ENCODE measurements around the gene EMSY. TPM values are rescaled to one million over a fixed set of nuclear protein-coding genes. Genes with fewer than 3 reads are reported as not detected.

EMSY gene
- total RNA-seq, 3 donors from 2014 or later: 22.9 to 71.3 (median 43.9) TPM

DNA sequence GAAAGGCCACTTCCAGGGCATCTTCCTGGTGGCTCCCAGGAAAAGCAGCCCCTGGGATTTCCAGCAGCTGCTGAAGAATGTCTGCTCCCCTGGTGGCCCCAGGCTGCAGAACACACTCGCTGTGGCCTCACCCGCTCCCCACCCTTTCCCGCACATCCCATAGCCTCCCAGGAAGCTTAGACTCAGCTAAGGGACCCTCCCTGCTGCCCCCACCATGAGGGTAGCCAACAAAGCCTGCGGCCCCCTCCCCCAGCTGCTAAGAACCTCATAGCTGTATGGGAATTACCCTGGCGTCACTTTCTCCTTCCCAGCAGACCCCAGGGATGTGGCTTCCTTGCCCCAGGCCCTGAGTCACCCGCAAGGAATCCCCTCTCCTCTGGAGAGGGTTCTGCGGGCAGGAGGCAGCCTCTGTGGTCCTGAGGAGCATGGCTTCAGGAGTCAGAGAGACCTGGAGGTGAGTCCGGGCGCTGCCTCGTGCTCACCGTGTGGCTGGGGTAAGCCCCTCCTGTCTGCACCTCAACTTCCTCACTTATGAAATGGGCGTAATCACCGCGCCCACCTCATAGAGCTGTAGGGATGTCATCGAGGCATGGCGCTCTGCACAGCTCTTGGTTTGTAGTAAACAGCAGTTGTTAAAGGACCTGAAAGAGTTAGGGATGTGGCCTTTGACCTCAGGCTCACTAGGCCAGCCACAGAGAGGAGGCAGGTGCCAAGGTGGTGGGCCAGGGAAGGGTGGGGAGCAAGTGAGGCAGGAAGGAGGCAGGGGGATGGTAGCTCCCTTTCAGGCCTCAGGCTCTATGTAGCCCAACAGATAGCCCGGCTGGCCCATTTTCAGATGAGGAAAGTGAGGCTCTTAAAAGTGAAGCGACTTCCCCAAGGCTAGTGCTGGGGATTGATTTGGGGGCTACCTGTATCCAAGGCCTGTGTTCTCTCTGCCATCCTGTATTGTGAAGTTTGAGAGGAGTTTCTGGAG is 154.5 kb downstream of the EMSY start:
- no peak overlapping the region for H3K27ac ChIP-seq
- no peaks in the 10 kb centered on the region for H3K27me3 ChIP-seq
- H3K4me3 ChIP-seq: no peak overlapping the region
- no peaks in the 10 kb centered on the region for H3K36me3 ChIP-seq
- no peaks in the 10 kb centered on the region for H3K4me1 ChIP-seq
- peak in 1 of 2 donors; percentile 30 for DNase-seq (ENCODE audit: low spot score in 2 of 2)
- no peaks in the 10 kb centered on the region for H3K9me3 ChIP-seq
- TF ChIP-seq POLR2AphosphoS5 (IDR thresholded peaks at IDR 0.05): no peak
- intact Hi-C loops (cut with DNase I; ENCODE audit: low total_unique reads): no loop called here

DNA sequence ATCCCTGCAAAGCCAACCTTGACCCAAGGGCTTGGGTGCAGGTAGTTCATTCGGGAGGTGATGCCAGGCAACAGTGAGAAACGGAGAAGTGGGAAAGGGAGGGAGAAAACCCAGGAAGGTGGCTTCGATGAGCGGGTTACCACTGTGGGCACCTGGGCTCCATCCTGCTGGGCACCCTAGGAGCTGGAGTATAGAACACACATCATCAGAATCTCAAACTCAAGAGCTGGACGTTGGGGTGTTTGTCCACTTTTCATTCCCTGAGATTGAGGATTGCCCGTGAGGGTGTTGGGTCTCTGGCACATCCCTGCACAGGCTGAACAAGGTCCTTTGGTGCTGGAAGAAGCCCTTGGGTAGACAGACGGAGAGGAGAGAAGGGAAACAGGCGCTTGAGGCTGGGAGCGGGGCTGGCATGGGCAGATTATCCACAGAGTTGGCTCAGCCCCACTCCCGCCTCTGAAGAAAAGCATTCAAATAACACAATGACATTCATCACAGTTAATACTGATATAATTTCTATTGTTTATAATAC is 155.4 kb downstream of the EMSY start:
- Histone ChIP-seq H3K36me3 (no peaks in the 10 kb centered on the region), H3K4me1 (no peaks in the 10 kb centered on the region), H3K27me3 (no peaks in the 10 kb centered on the region), H3K27ac (no peak overlapping the region), H3K9me3 (no peaks in the 10 kb centered on the region), H3K4me3 (no peak overlapping the region)
- DNase-seq (ENCODE audit: low spot score in 2 of 2): peak in 1 of 2 donors; percentile 25
- intact Hi-C loops (cut with DNase I; ENCODE audit: low total_unique reads): no loop called here
- TF ChIP-seq, protein P1, sequence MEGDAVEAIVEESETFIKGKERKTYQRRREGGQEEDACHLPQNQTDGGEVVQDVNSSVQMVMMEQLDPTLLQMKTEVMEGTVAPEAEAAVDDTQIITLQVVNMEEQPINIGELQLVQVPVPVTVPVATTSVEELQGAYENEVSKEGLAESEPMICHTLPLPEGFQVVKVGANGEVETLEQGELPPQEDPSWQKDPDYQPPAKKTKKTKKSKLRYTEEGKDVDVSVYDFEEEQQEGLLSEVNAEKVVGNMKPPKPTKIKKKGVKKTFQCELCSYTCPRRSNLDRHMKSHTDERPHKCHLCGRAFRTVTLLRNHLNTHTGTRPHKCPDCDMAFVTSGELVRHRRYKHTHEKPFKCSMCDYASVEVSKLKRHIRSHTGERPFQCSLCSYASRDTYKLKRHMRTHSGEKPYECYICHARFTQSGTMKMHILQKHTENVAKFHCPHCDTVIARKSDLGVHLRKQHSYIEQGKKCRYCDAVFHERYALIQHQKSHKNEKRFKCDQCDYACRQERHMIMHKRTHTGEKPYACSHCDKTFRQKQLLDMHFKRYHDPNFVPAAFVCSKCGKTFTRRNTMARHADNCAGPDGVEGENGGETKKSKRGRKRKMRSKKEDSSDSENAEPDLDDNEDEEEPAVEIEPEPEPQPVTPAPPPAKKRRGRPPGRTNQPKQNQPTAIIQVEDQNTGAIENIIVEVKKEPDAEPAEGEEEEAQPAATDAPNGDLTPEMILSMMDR (IDR thresholded peaks at IDR 0.05): no peak
- no peak for TF ChIP-seq POLR2A (IDR thresholded peaks at IDR 0.05)
- TF ChIP-seq POLR2AphosphoS5 (IDR thresholded peaks at IDR 0.05): no peak

DNA sequence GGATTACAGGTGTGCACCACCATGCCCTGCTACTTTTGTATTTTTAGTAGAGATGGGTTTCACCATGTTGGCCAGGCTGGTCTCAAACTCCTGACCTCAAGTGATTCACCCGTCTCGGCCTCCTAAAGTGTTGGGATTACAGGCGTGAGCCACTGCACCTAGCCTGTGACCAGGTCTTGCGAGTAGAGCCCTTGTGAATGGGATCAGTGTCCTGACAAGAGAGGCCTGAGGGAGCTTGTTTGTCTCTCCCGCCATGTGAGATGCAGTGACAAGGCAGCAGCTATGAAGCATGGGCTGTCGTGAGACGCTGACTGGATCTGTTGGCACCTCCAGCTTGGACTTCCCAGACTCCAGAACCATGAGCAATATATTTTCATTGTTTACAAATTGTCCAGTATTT is 156.5 kb downstream of the EMSY start:
- no peak overlapping the region for H3K4me3 ChIP-seq

DNA sequence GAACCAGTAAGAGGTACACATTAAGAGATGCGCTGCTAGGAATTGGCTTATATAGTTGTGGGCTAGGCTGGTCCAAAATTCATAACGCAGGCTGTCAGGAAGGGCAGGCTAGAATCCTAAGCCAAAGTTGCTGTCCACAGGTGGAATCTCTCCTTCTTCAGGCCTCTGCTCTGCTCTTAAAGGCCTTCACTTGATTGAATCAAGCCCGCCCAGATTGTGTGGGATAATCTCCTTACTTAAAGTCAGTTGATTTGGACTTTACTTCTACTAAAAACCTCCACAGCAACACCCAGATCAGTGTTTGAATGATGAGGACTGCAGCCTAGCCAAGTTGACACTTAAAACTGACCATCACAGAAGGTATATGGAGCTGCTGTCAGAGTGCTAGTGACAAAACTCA is 156.9 kb downstream of the EMSY start:
- no peak for TF ChIP-seq POLR2AphosphoS5 (IDR thresholded peaks at IDR 0.05)
- TF ChIP-seq, protein P1 (IDR thresholded peaks at IDR 0.05): no peak
- no peak for TF ChIP-seq POLR2A (IDR thresholded peaks at IDR 0.05)
- H3K27ac ChIP-seq: peak overlapping the region in 1 of 2 donors; percentile 86

More for the DNA sequence above, 156.5 kb downstream of the EMSY start:
- DNase-seq (ENCODE audit: low spot score in 2 of 2): peak in 1 of 2 donors; percentile 6
- intact Hi-C loops (cut with DNase I; ENCODE audit: low total_unique reads): no loop called here
- no peak overlapping the region for H3K27ac ChIP-seq
- H3K4me1 ChIP-seq: no peaks in the 10 kb centered on the region
- no peaks in the 10 kb centered on the region for H3K36me3 ChIP-seq
- no peak for TF ChIP-seq POLR2A (IDR thresholded peaks at IDR 0.05)
- no peak for TF ChIP-seq POLR2AphosphoS5 (IDR thresholded peaks at IDR 0.05)
- TF ChIP-seq, protein P1 (IDR thresholded peaks at IDR 0.05): no peak
- no peaks in the 10 kb centered on the region for H3K9me3 ChIP-seq
- H3K27me3 ChIP-seq: no peaks in the 10 kb centered on the region

DNA sequence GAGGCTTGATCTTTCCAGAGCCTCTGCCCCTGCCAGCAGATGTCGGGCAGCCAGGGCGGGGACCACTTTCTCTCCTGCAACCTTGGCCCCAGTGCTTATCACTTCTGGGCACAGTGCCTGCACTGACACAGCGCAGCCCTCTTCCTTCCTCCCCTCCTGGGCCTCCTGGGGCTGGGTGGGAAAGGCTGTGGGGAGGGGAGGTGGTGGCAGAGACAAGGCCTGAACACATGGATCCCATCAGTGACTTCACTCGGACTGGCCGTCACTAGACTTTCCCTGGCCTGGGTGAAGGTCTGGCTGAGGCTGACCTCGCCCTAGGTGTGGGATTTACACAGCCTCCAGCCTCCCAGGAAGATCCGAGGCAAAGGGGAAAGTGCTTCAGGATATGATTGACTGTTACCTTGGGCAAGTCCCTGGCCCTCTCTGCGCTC is 157.6 kb downstream of the EMSY start:
- peak in 1 of 2 donors; percentile 36 for DNase-seq (ENCODE audit: low spot score in 2 of 2)
- H3K36me3 ChIP-seq: no peaks in the 10 kb centered on the region
- TF ChIP-seq POLR2AphosphoS5 (IDR thresholded peaks at IDR 0.05): peak in 2 of 3 donors; percentile 30 to 56
- TF ChIP-seq, protein P1 (IDR thresholded peaks at IDR 0.05): no peak
- H3K4me1 ChIP-seq: no peaks in the 10 kb centered on the region
- no peak overlapping the region for H3K4me3 ChIP-seq
- intact Hi-C loops (cut with DNase I; ENCODE audit: low total_unique reads): no loop called here
- peak overlapping the region; percentile 30 to 86 for H3K27ac ChIP-seq
- H3K9me3 ChIP-seq: no peaks in the 10 kb centered on the region
- no peaks in the 10 kb centered on the region for H3K27me3 ChIP-seq

More for the DNA sequence above, 156.9 kb downstream of the EMSY start:
- H3K4me3 ChIP-seq: no peak overlapping the region
- H3K4me1 ChIP-seq: no peaks in the 10 kb centered on the region
- no peaks in the 10 kb centered on the region for H3K27me3 ChIP-seq
- intact Hi-C loops (cut with DNase I; ENCODE audit: low total_unique reads): no loop called here
- H3K9me3 ChIP-seq: no peaks in the 10 kb centered on the region
- H3K36me3 ChIP-seq: no peaks in the 10 kb centered on the region
- DNase-seq (ENCODE audit: low spot score in 2 of 2): peak in 1 of 2 donors; percentile 7

Other genes starting within 250 kb of the EMSY start
- gene WNT11, start 238.5 kb upstream of the EMSY start, total RNA-seq: 10 to 100 TPM in 2 of 3 donors, 1 to 10 TPM in 1; 7.0 to 70.6 (median 17.7) TPM
- 10 to 100 TPM; 42.3 to 49.9 (median 49.5) TPM for gene THAP12, start 63.9 kb upstream of the EMSY start, total RNA-seq
- gene GVQW3, start 63.7 kb upstream of the EMSY start, total RNA-seq: 1 to 10 TPM; 1.3 to 5.4 (median 3.9) TPM
- gene LRRC32, start 225.7 kb downstream of the EMSY start, total RNA-seq: 10 to 100 TPM in 2 of 3 donors, 1 to 10 TPM in 1; 7.5 to 56.0 (median 42.6) TPM